Measurements from ENCODE around the gene TFF3.

Gene TFF3

DNA sequence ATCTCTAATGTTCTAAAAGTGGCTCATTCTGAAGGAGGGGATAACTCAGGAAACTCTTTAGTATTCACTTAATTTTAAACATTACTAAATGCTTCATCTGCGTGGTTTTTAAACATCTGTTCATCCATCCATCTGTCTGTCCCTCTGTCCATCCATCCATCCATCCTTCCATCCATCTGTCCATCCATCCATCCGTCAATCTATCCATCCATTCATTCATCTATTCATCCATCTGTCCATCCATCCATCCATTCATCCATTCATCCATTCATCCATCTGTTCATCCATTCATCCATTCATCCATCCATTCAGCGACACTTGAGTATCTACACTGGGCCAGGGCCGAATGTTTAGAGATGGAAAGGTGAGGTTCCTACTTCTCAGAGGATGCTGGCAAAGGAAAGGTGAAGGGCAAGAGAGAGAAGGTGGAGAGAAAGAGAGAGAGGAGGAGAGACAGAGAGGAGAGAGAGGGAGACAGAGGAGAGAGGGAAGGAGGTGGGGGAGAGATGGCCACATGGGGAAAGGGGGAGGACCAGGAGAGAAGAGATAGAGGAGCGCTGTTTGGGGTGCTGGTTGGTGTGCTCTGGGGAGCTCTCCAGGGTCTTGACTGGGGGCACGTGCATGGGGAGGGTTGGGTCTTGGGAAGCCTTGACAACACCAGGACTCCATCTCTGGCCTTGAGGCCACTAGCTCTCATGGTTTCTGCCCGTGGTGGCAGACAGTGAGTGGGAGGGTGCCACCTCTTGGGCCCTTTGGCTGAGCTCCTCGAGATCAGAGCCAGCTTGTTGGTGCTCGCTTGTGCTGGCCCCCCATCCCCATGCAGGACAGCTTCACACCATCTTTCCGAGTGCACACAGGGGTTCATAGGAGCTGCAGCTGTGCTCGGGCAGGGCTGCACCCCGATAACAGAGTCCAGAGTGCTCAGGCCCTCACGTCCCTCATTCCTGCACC lies 50.7 kb downstream of the TFF3 start:
- FAIRE-seq = no peak

DNA sequence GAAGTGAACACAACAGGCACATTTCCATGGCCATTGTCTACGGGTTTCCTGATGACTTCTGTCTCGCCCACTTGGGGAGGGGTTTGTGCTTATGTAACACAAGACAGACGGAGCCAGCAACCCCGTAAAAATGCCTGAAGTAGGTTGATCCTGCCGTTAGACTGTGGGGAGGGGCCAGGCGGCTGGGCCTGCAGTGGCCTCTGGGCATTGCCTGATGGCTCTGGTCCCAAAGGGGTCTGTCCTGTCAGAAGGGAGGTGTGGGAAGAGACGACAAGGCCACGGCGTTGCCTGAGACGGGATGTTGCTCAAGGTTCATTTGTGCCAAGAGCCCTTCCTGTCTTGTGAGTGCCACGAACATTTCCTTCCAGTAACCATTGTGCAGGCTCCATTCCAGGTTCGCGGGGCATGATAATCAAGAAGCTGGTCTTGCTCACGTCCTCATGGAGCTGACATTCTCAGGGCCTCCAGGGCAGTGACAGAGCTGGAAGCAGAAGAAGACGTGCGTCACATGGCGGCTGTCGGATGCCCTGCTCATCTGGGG lies 51.5 kb downstream of the TFF3 start:
- no peak for FAIRE-seq

DNA sequence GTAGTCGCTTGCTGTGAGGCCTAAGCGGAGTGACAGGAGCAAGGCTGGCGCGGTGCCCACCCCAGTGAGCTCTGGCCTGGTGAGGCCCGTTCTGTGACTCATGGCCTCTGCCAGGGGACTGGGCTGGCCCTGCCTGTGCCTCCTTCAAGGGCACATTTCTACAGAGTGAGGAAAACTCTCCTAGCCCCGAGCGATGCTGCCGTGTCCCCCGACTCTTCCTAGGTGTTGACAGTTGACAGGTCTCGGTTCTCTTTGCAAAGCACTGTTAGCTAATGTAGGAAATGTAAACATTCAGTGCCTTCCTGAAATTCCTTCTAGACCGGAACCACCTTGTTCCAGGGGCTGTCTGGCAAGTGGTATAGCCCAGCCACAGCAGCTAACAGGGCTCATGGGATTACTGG lies 52.4 kb downstream of the TFF3 start:
- no peak for FAIRE-seq

DNA sequence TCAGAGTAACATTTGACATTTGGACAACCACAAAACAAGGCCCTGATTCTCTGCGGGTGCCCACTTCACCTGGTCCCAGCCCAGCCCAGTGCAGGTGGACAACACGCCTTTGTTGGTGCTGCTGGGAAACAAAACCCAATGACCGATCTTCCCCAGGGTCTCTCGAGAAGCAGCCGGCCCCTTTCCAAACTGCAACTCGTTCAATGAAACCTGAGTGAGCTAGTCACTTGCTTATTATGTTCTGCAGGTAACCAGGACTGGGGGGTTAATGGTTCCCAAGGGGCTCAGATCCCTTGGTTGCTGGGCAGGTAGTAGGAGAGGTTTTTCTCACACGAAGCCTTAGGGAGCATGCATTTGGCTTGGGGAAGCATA lies 53.4 kb downstream of the TFF3 start:
- no peak for FAIRE-seq

All from A204.1 (cell line).